K562 (cell line): ENCODE results near the gene GGA3. TPM values are rescaled to one million over a fixed set of nuclear protein-coding genes. Genes with fewer than 3 reads are reported as not detected.

ENCODE experiments used
- BRD4 ChIP-seq: fragments of 200-600 bp; sonication (generic); IDR thresholded peaks from 2 replicates; pipeline ENCODE4 v1.6.1; 2017; ENCODE audit warnings: inconsistent platforms
- EHMT2 ChIP-seq: fragments of 450-650 bp; IDR thresholded peaks from 2 replicates; pipeline ENCODE4 v1.6.1; 2018; ENCODE audit warnings: antibody characterized with exemption
- FUS ChIP-seq: fragments of 200-400 bp; formaldehyde crosslinking; optimal IDR thresholded peaks from 2 replicates; pipeline ENCODE3; 2017; ENCODE audit warnings: low read depth, low read length
- GABPA ChIP-seq: fragments of 200-800 bp; sonication (Bioruptor generic); conservative IDR thresholded peaks from 2 replicates; pipeline ENCODE4 v1.6.1; 2016; ENCODE audit warnings: low read depth, missing genetic modification characterization, missing compliant biosample characterization
- MCM2 ChIP-seq: fragments of 450-650 bp; IDR thresholded peaks from 2 replicates; pipeline ENCODE4 v1.6.1; 2017; ENCODE audit warnings: low read depth, mild to moderate bottlenecking
- POLR2B ChIP-seq: fragments of 450-650 bp; IDR thresholded peaks from 2 replicates; pipeline ENCODE4 v1.6.1; 2018; ENCODE audit warnings: low read depth; ENCODE audit not compliant: partially characterized antibody
- PTBP1 ChIP-seq: fragments of 200-400 bp; formaldehyde crosslinking; IDR thresholded peaks from 2 replicates; pipeline ENCODE4 v1.6.1; 2017; ENCODE audit warnings: low read depth, low read length
- SIX5 ChIP-seq, 2 experiments: IDR thresholded peaks; 2 replicates each; pipeline ENCODE4 v1.6.1; 2011; ENCODE audit warnings: low read length in 2 of 2, borderline replicate concordance in 1 of 2, low read depth in 1 of 2, mild to moderate bottlenecking in 1 of 2, moderate library complexity in 1 of 2; ENCODE audit not compliant: insufficient read depth in 1 of 2
- SUPT5H ChIP-seq: fragments of 450-650 bp; IDR thresholded peaks from 2 replicates; pipeline ENCODE4 v1.6.1; 2016
- ZNF431 ChIP-seq: sonication (generic); formaldehyde crosslinking; IDR thresholded peaks from 2 replicates; pipeline ENCODE4 v1.8.0; 2022; ENCODE audit warnings: mild to moderate bottlenecking, missing genetic modification reagents
- ZNF668 ChIP-seq: fragments of 250-450 bp; sonication (Bioruptor Pico); IDR thresholded peaks from 2 replicates; pipeline ENCODE4 v1.8.0; 2022; ENCODE audit warnings: mild to moderate bottlenecking, inconsistent platforms
- polyA plus RNA-seq, 8 experiments: library from polyadenylated mRNA; depleted of rRNA in 4 of 8; stranded (reverse) in 5 of 8; unstranded in 3 of 8; fragments of >200 nt; fragmentation: Nextera tagmentation in 2 of 8; fragmentation: Illumina TruSeq in 1 of 8; extraction: Ambion mirVana in 2 of 8; extraction: Trizol in 1 of 8; gene quantifications; 2 replicates each; pipeline versions ENCODE4 v1.2.1 to v1.2.3, GENCODE V29; 2011 to 2014; ENCODE audit warnings: inconsistent platforms in 1 of 8, missing spikeins in 1 of 8
- total RNA-seq, 7 experiments: library from RNA; depleted of rRNA in 6 of 7; stranded (reverse); fragments of >200 nt in 6 of 7; fragmentation: Illumina TruSeq in 2 of 7; extraction: Trizol in 2 of 7; gene quantifications; 2 replicates each; pipeline versions ENCODE4 v1.2.1 to v1.2.3, GENCODE V29; 2011 to 2021; ENCODE audit warnings: low replicate concordance in 1 of 7
- TF ChIP-seq, protein P1 (sequence below): fragments of 200-800 bp; sonication (Bioruptor generic); IDR thresholded peaks from 2 replicates; pipeline ENCODE4 v1.6.1; 2017; ENCODE audit warnings: missing genetic modification characterization, missing compliant biosample characterization
- TF ChIP-seq, protein P2 (sequence below): fragments of 250-450 bp; sonication (Bioruptor Pico); IDR thresholded peaks from 2 replicates; pipeline ENCODE4 v1.5.0; 2020; ENCODE audit warnings: mild to moderate bottlenecking
- TF ChIP-seq, protein P3 (sequence below): fragments of 450-650 bp; IDR thresholded peaks from 2 replicates; pipeline ENCODE4 v1.6.1; 2018; ENCODE audit warnings: mild to moderate bottlenecking, low read depth; ENCODE audit not compliant: partially characterized antibody
- TF ChIP-seq, protein P4 (sequence below): fragments of 450-650 bp; IDR thresholded peaks from 2 replicates; pipeline ENCODE4 v1.7.0; 2016; ENCODE audit warnings: borderline replicate concordance
- TF ChIP-seq, protein P5 (sequence below): sonication (generic); formaldehyde crosslinking; IDR thresholded peaks from 2 replicates; pipeline ENCODE4 v1.8.0; 2022; ENCODE audit warnings: missing genetic modification reagents, mild to moderate bottlenecking, borderline replicate concordance
- TF ChIP-seq, protein P6 (sequence below): IDR thresholded peaks from 2 replicates; pipeline ENCODE4 v1.6.1; 2012; ENCODE audit warnings: low read depth, low read length, improper control_type of control experiment, borderline replicate concordance

GGA3 gene
- total and polyA plus RNA-seq, 9 of the 15 experiments (the other 6 are each of a cell fraction or from before 2014, with no cell fraction given), result 5.7 to 64.9 (median 25.4) TPM

DNA sequence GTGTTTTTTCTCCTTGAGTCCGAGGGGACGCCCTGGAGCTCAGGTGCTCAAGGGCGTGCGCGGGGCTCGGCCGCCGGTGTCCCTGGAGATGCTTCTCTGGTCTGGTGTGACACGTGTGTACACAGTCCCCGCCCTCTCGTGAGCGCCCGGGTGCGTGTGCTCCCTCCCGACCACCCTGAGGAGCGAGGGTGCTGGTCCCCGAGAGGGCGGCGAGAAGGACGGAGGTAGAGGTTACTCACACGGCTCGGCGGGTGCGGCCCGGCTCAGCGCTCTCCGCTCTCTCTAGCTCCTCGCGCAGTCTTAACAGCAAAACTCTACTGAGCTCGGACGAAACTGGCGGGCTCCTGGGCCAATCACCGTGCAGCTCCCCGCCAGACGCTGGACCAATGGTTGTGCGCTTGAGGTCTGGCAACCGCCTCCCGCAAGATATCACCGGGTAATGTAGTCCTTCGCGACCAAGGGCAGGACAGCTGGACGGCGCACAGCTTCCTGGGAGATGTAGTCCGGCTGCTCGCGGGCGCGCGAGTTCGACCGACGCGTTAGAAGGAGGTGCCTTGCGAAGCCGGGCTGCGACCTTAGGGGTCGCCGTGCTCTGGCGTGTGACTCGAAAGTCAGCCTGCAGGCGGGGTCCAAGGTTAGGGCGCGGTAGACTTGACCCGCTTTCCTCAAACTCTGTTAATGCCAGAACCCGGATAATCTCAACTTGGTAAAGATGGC, 27.9 kb upstream of the GGA3 start, which contains the start of gene SLC25A19 (continued):
- TF ChIP-seq, protein P1, sequence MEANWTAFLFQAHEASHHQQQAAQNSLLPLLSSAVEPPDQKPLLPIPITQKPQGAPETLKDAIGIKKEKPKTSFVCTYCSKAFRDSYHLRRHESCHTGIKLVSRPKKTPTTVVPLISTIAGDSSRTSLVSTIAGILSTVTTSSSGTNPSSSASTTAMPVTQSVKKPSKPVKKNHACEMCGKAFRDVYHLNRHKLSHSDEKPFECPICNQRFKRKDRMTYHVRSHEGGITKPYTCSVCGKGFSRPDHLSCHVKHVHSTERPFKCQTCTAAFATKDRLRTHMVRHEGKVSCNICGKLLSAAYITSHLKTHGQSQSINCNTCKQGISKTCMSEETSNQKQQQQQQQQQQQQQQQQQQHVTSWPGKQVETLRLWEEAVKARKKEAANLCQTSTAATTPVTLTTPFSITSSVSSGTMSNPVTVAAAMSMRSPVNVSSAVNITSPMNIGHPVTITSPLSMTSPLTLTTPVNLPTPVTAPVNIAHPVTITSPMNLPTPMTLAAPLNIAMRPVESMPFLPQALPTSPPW, result no peak
- no peak for TF ChIP-seq ZNF668 (CRISPR knock-in tag)
- no peak for TF ChIP-seq PTBP1
- TF ChIP-seq SUPT5H, result peak; percentile 88
- TF ChIP-seq GABPA, result peak; percentile 75
- TF ChIP-seq EHMT2, result no peak
- peak; percentile 75; the same call in 1 of the 2 replicates for TF ChIP-seq ZNF431 (CRISPR knock-in tag)
- TF ChIP-seq, protein P2, sequence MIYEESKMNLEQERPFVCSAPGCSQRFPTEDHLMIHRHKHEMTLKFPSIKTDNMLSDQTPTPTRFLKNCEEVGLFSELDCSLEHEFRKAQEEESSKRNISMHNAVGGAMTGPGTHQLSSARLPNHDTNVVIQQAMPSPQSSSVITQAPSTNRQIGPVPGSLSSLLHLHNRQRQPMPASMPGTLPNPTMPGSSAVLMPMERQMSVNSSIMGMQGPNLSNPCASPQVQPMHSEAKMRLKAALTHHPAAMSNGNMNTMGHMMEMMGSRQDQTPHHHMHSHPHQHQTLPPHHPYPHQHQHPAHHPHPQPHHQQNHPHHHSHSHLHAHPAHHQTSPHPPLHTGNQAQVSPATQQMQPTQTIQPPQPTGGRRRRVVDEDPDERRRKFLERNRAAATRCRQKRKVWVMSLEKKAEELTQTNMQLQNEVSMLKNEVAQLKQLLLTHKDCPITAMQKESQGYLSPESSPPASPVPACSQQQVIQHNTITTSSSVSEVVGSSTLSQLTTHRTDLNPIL (CRISPR knock-in tag), result no peak
- TF ChIP-seq, protein P3, sequence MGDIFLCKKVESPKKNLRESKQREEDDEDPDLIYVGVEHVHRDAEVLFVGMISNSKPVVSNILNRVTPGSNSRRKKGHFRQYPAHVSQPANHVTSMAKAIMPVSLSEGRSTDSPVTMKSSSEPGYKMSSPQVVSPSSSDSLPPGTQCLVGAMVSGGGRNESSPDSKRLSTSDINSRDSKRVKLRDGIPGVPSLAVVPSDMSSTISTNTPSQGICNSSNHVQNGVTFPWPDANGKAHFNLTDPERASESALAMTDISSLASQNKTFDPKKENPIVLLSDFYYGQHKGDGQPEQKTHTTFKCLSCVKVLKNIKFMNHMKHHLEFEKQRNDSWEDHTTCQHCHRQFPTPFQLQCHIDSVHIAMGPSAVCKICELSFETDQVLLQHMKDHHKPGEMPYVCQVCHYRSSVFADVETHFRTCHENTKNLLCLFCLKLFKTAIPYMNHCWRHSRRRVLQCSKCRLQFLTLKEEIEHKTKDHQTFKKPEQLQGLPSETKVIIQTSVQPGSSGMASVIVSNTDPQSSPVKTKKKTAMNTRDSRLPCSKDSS, result no peak
- TF ChIP-seq SIX5 (IDR thresholded peaks at IDR 0.05; ENCODE audit: borderline replicate concordance in 1 of 2, insufficient read depth in 1 of 2, low read depth in 1 of 2, low read length in 2 of 2), result peak; percentile 92 to 94
- TF ChIP-seq, protein P4, sequence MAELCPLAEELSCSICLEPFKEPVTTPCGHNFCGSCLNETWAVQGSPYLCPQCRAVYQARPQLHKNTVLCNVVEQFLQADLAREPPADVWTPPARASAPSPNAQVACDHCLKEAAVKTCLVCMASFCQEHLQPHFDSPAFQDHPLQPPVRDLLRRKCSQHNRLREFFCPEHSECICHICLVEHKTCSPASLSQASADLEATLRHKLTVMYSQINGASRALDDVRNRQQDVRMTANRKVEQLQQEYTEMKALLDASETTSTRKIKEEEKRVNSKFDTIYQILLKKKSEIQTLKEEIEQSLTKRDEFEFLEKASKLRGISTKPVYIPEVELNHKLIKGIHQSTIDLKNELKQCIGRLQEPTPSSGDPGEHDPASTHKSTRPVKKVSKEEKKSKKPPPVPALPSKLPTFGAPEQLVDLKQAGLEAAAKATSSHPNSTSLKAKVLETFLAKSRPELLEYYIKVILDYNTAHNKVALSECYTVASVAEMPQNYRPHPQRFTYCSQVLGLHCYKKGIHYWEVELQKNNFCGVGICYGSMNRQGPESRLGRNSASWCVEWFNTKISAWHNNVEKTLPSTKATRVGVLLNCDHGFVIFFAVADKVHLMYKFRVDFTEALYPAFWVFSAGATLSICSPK, result no peak
- TF ChIP-seq, protein P5, sequence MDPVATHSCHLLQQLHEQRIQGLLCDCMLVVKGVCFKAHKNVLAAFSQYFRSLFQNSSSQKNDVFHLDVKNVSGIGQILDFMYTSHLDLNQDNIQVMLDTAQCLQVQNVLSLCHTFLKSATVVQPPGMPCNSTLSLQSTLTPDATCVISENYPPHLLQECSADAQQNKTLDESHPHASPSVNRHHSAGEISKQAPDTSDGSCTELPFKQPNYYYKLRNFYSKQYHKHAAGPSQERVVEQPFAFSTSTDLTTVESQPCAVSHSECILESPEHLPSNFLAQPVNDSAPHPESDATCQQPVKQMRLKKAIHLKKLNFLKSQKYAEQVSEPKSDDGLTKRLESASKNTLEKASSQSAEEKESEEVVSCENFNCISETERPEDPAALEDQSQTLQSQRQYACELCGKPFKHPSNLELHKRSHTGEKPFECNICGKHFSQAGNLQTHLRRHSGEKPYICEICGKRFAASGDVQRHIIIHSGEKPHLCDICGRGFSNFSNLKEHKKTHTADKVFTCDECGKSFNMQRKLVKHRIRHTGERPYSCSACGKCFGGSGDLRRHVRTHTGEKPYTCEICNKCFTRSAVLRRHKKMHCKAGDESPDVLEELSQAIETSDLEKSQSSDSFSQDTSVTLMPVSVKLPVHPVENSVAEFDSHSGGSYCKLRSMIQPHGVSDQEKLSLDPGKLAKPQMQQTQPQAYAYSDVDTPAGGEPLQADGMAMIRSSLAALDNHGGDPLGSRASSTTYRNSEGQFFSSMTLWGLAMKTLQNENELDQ, result no peak
- no peak for TF ChIP-seq BRD4
- no peak for TF ChIP-seq MCM2
- TF ChIP-seq, protein P6, sequence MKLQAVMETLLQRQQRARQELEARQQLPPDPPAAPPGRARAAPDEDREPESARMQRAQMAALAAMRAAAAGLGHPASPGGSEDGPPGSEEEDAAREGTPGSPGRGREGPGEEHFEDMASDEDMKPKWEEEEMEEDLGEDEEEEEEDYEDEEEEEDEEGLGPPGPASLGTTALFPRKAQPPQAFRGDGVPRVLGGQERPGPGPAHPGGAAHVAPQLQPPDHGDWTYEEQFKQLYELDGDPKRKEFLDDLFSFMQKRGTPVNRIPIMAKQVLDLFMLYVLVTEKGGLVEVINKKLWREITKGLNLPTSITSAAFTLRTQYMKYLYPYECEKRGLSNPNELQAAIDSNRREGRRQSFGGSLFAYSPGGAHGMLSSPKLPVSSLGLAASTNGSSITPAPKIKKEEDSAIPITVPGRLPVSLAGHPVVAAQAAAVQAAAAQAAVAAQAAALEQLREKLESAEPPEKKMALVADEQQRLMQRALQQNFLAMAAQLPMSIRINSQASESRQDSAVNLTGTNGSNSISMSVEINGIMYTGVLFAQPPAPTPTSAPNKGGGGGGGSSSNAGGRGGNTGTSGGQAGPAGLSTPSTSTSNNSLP, result peak; percentile 15; the same call in 1 of the 2 replicates
- peak; percentile 60 for TF ChIP-seq POLR2B
- no peak for TF ChIP-seq FUS
